Epithelial cell of proximal tubule (primary cell): ENCODE measurements around the gene RAF1. TPM values are rescaled to one million over a fixed set of nuclear protein-coding genes. Genes with fewer than 3 reads are reported as not detected.

Experiments
- DNase-seq: peaks from one replicate; pipeline ENCODE4 v3.0.0-alpha.2; 2011; ENCODE audit warnings: low read depth
- H3K4me3 ChIP-seq: 2 replicates; pipeline ENCODE4 v1.5.1; 2011; ENCODE audit warnings: low read depth, mild to moderate bottlenecking, low read length
- total RNA-seq: library from RNA; depleted of rRNA; stranded (reverse); fragments of >200 nt; gene quantifications from 2 replicates; pipeline ENCODE4 v1.2.3, GENCODE V29; 2015
- TF ChIP-seq, protein P1 (sequence below): conservative IDR thresholded peaks from 2 replicates; pipeline ENCODE4 v1.5.1; 2012; ENCODE audit warnings: low read depth, mild to moderate bottlenecking, low read length

Gene RAF1
- total RNA-seq, 1 donor from 2014 or later: 63.4 TPM

DNA sequence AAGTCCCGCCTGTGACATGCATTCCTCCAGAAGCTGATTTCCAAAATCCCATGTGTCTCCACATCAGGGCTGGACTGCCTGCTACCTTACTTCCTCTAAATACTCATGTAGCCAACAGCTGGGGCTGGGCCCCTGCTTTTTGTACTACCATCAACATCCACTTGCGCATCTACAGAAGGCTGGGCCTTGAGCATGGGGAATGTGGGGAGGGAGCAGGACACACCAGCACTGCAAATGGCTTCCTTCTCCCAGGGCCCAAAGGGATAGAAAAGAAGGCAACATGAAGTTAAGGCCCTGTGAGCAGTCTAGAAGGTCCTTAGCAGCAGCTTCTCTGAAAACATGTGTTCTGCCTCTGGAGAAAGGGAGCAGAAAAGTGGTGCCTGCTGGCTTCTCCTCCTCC lies 79.8 kb downstream of the RAF1 start:
- no peak for DNase-seq
- no peak overlapping the region for H3K4me3 ChIP-seq
- TF ChIP-seq, protein P1, sequence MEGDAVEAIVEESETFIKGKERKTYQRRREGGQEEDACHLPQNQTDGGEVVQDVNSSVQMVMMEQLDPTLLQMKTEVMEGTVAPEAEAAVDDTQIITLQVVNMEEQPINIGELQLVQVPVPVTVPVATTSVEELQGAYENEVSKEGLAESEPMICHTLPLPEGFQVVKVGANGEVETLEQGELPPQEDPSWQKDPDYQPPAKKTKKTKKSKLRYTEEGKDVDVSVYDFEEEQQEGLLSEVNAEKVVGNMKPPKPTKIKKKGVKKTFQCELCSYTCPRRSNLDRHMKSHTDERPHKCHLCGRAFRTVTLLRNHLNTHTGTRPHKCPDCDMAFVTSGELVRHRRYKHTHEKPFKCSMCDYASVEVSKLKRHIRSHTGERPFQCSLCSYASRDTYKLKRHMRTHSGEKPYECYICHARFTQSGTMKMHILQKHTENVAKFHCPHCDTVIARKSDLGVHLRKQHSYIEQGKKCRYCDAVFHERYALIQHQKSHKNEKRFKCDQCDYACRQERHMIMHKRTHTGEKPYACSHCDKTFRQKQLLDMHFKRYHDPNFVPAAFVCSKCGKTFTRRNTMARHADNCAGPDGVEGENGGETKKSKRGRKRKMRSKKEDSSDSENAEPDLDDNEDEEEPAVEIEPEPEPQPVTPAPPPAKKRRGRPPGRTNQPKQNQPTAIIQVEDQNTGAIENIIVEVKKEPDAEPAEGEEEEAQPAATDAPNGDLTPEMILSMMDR: no peak

DNA sequence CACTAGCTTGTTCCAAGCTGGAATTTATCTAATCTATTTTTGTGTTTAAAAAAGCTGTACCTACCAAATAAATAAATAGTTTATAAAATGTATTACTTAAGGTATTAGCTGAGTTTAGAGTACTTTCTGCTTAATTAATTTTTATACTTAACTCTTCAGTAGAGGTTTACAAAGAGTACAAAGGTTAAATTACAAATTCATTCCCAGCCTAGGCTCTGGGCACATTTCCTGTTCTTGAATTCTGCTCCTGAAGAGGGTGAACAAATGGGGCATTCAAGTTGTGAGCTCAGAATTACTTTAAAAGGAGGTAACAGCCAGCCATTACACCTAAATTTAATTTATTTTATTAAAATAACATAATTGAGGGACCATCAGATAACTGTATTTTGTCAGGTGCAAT lies 80.6 kb downstream of the RAF1 start:
- DNase-seq: no peak
- no peak overlapping the region for H3K4me3 ChIP-seq
- TF ChIP-seq, protein P1: no peak

DNA sequence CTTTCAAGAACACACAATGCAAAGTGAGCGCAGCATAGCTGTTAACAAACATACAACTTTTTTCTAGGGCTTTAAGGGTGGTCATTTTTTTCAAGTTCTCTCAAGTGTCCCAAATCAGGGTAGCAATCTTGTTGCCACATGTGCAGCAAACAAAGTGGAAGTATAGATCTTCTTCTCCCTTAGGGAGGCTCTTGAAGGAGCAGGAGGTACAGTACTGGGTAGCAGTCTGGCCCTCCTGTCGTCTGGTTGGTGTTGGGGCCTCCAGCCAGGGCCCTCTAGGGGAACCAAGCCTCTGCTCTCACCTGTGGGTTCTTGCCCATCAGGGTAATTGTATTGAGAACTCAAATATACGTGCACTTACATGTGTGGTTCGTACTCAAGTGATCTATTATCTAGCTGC lies 81.2 kb downstream of the RAF1 start:
- no peak overlapping the region for H3K4me3 ChIP-seq
- TF ChIP-seq, protein P1: no peak
- no peak for DNase-seq

DNA sequence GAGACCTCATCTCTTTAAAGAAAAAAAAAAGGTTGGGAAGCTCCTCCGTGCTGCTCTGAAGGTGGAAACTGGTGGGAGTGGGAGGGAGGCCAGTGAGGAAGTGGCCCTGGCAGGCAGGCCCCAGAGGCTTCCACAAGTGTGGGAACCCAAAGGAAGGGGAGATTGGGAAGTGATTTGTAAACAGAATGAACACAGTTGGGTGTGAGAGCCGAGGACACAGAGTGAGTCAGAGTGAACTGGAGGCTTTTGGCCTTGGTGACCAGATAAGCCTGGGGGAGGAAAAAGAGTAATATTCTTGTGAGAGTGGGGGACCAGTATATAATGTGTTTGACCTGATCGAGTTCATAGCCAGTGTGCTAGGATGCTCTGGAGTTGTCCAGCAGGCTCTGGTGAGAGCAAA lies 84.0 kb downstream of the RAF1 start:
- H3K4me3 ChIP-seq: no peak overlapping the region
- DNase-seq: no peak
- TF ChIP-seq, protein P1: no peak

DNA sequence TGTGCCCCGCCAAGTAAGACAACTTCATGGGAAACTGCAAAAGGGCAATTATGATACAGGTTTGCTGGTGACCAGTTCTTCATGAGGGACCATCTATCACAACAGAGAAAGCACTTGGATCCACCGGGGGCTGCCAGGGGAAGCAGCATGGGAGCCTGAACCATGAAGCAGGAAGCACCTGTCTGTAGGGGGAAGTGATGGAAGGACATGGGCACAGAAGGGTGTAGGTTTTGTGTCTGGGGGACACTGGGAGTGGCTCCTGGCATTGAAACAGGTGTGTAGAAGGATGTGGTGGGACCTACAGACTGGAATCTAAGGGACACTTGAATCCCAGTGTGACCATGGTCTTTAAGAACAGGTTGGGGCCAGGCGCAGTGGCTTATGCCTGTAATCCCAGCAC lies 84.5 kb downstream of the RAF1 start:
- no peak for DNase-seq
- TF ChIP-seq, protein P1: no peak
- H3K4me3 ChIP-seq: no peak overlapping the region

DNA sequence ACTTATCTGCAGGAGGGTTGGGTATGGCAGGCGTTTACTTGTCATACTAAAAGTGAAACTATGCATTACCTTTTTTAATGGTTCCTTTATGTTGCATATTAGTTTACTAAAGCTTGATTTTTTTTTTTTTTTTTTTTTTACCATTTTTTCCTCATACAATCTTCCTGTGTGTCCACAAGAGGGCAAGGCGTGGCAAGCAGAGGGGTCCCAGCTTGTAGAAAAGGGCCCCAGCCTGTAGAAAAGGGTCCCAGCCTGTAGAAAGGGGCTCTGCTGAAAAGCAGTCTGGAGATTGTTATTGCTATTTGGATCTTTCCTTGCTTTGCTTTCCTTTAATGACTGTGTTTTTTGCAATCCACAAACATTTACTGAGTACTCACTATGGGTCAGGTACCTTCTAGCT lies 85.2 kb downstream of the RAF1 start:
- H3K4me3 ChIP-seq: no peak overlapping the region
- no peak for DNase-seq
- TF ChIP-seq, protein P1: peak; percentile 25

DNA sequence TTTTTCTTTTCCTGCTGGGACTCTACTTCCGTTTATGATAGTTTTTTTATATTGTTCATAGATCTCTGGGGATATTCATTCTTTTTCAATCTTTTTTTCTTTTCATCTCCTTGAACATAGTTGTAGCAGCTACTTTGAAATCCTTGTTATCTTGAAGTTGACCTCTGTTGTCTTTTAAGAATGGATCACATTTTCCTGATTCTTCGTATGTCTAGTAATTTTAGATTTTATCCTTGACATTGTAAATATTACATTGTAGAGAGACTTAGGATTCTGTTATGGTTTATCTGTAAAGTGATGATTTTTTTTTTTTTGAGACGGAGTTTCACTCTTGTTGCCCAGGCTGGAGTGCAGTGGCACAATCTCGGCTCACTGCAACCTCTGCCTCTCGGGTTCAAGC lies 86.5 kb downstream of the RAF1 start:
- TF ChIP-seq, protein P1: no peak
- H3K4me3 ChIP-seq: no peak overlapping the region
- DNase-seq: no peak
